Measurements from ENCODE around the gene SECISBP2. TPM values are rescaled to one million over a fixed set of nuclear protein-coding genes. Genes with fewer than 3 reads are reported as not detected.
A peak's percentile ranks its signal among the peaks of the same experiment; 100 is the strongest.

Gene SECISBP2
- total RNA-seq, 4 donors from 2014 or later = 77.1 to 110 (median 90.6) TPM

GRCh38 chr9:89309608-89310474 lies 8.5 kb upstream of the SECISBP2 start:
- Histone ChIP-seq H3K27me3 (no peaks in the 10 kb centered on the region), H3K9me3 (no peaks in the 10 kb centered on the region), H3K4me3 (replicated peaks in 1 of 3) (peak overlapping the region; percentile 27 to 86 (median 76)), H3K4me1 (peaks cover 0 to 25% of the 10 kb centered on the region in 2 donors), H3K27ac (peak overlapping the region; percentile 100), H3K36me3 (no peaks in the 10 kb centered on the region)
- intact Hi-C loops (cut with DNase I) = no loop called here
- TF ChIP-seq CTCF (IDR thresholded peaks at IDR 0.05) (peak in 1 of 6 experiments; percentile 22), POLR2A (IDR thresholded peaks at IDR 0.05) (peak in 1 of 2 donors; percentile 5)
- DNase-seq = peak in 1 of 2 donors; percentile 26
- WGBS, 2 donors = 20 to 31% methylated on average over 15 to 23 of the region's 23 CpGs

GRCh38 chr9:89310475-89311345 lies 7.6 kb upstream of the SECISBP2 start, which contains the start of gene CKS2:
CKS2 (plus strand) TSS chr9:89311195; CDS start chr9:89311293, 98 bp downstream.
- intact Hi-C loops (cut with DNase I) = no loop called here
- peak; percentile 100 for DNase-seq
- no peaks in the 10 kb centered on the region for H3K9me3 ChIP-seq
- peak within 1 kb of the TSS; percentile 100 for H3K27ac ChIP-seq
- H3K4me1 ChIP-seq = peaks cover 0 to 25% of the 10 kb centered on the region in 2 donors
- TF ChIP-seq POLR2A (IDR thresholded peaks at IDR 0.05) (peak; percentile 96 to 99), CTCF (IDR thresholded peaks at IDR 0.05) (peak in 1 of 6 experiments; percentile 10)
- whole genome bisulfite sequencing, 2 donors = 0 to 1% methylated on average over 37 to 51 of the region's 86 CpGs
- H3K4me3 ChIP-seq (replicated peaks in 1 of 3) = peak within 1 kb of the TSS; percentile 27 to 86 (median 76)
- H3K36me3 ChIP-seq = no peaks in the 10 kb centered on the region
- no peaks in the 10 kb centered on the region for H3K27me3 ChIP-seq

GRCh38 chr9:89311346-89312221 lies 6.7 kb upstream of the SECISBP2 start:
- intact Hi-C loops (cut with DNase I) = no loop called here
- no peaks in the 10 kb centered on the region for H3K27me3 ChIP-seq
- H3K9me3 ChIP-seq = no peaks in the 10 kb centered on the region
- H3K27ac ChIP-seq = peak overlapping the region in 2 of 3 donors; percentile 13 to 56
- H3K4me3 ChIP-seq (replicated peaks in 1 of 3) = peak overlapping the region in 2 of 3 donors; percentile 9 to 68
- peaks cover 0 to 25% of the 10 kb centered on the region in 2 donors for H3K4me1 ChIP-seq
- DNase-seq = peak in 1 of 2 donors; percentile 18
- 0% methylated on average over 27 to 29 of the region's 54 CpGs for WGBS, 2 donors
- no peaks in the 10 kb centered on the region for H3K36me3 ChIP-seq
- no peak for TF ChIP-seq POLR2A (IDR thresholded peaks at IDR 0.05)
- no peak for TF ChIP-seq CTCF (IDR thresholded peaks at IDR 0.05)

- no peak for DNase-seq
- Histone ChIP-seq H3K27ac (no peak overlapping the region), H3K4me1 (peaks cover 0 to 25% of the 10 kb centered on the region in 2 donors), H3K36me3 (no peaks in the 10 kb centered on the region), H3K27me3 (no peaks in the 10 kb centered on the region), H3K4me3 (replicated peaks in 1 of 3) (peak overlapping the region in 1 of 3 donors; percentile 68), H3K9me3 (no peaks in the 10 kb centered on the region)
- intact Hi-C loops (cut with DNase I) = no loop called here
- TF ChIP-seq CTCF (IDR thresholded peaks at IDR 0.05) = no peak
- TF ChIP-seq POLR2A (IDR thresholded peaks at IDR 0.05) = no peak
- 3 to 4% methylated on average over 8 of the region's 8 CpGs for whole genome bisulfite sequencing, 2 donors
These were observed 6.1 kb upstream of the SECISBP2 start for GRCh38 chr9:89312222-89312571.
